ENCODE results near the gene CCDC183.
"Not testable (repeated sequence)": the region's sequence is repeated elsewhere in the genome, so short reads cannot be mapped to it uniquely, and the experiment has no call there.

CCDC183 gene

DNA sequence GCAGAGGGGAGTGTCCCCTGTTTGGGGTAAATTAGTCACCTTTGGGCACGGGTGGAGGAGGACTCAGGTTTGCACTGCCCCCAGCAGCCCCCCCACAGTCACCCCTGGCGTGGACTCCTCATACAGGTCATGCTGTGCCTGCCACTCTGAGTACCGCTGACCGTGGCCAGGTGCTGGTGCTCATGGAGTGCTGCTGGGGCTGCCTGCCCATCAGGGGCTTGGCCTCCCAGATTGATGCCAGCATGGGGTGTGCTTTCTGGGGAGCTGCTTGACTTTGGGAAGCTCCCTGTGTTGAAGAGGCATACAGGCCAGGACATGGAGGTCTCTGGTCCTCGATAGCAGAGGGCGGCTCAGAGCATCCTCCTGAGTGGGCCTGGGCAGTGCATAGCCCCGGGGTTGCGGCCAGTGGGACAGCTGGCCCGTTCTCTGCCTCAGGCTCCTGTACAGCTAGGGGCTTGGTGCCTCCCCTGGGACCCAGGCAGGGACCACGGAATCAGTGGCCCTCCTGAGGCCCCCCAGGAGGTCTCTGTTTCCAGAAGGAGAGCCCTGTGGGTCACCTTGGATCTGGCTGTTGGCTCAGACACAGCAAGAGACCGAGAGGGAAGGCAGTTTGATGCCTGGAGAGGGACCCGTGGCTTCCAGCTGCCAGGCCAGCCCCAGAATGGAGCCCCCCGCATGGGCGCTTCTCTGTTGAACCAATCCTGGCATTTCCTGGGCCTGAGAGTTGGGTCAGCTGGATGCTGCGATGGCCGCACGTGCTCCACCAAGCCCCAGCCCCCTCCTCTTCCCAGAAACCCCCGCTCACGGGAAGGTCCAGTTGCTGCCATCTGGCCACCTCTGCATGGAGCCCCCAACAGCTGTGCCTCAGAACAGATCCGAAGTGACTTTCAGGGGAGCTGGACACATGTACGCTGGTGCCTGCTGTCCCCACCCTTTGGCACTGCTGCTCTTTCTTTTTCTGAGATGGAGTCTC is 40.1 kb downstream of the CCDC183 start:
- TF ChIP-seq, protein P1, sequence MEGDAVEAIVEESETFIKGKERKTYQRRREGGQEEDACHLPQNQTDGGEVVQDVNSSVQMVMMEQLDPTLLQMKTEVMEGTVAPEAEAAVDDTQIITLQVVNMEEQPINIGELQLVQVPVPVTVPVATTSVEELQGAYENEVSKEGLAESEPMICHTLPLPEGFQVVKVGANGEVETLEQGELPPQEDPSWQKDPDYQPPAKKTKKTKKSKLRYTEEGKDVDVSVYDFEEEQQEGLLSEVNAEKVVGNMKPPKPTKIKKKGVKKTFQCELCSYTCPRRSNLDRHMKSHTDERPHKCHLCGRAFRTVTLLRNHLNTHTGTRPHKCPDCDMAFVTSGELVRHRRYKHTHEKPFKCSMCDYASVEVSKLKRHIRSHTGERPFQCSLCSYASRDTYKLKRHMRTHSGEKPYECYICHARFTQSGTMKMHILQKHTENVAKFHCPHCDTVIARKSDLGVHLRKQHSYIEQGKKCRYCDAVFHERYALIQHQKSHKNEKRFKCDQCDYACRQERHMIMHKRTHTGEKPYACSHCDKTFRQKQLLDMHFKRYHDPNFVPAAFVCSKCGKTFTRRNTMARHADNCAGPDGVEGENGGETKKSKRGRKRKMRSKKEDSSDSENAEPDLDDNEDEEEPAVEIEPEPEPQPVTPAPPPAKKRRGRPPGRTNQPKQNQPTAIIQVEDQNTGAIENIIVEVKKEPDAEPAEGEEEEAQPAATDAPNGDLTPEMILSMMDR (conservative IDR thresholded peaks at IDR 0.05; ENCODE audit: low read depth, low read length): no peak
- no peak for DNase-seq (ENCODE audit: low read depth)
- H3K4me3 ChIP-seq (ENCODE audit: low read depth, low read length): no peak overlapping the region

DNA sequence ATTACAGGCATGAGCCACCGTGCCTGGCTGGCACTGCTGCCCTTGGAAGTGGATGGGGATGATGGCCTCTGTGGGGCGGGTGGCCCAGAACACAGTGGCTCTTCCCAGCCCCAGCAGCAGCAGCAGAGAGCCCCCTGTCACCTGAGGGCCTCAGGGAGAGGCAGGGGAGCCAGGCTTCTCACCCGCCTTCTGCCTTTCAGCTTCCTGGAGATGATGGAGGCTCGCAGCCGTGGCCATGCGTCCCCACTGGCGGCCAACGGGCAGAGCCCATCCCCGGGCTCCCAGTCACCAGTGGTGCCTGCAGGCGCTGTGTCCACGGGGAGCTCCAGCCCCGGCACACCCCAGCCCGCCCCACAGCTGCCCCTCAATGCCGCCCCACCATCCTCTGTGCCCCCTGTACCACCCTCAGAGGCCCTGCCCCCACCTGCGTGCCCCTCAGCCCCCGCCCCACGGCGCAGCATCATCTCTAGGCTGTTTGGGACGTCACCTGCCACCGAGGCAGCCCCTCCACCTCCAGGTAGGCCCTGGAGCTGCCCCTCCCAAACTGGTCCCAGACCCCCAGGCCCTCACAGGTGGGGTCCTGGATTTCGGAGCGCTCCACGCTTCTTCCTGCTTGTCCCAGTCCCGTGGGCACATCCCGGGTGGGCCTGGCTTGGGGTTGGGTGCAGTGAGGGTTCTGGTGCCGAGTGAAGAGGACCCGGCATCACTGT is 41.2 kb downstream of the CCDC183 start:
- TF ChIP-seq, protein P1 (conservative IDR thresholded peaks at IDR 0.05; ENCODE audit: low read depth, low read length): no peak
- DNase-seq (ENCODE audit: low read depth): no peak
- no peak overlapping the region for H3K4me3 ChIP-seq (ENCODE audit: low read depth, low read length)

GRCh38 chr9:136837856-136838277 is 41.7 kb downstream of the CCDC183 start:
- DNase-seq (ENCODE audit: low read depth); H3K4me3 ChIP-seq (ENCODE audit: low read depth, low read length): not testable (repeated sequence)

DNA sequence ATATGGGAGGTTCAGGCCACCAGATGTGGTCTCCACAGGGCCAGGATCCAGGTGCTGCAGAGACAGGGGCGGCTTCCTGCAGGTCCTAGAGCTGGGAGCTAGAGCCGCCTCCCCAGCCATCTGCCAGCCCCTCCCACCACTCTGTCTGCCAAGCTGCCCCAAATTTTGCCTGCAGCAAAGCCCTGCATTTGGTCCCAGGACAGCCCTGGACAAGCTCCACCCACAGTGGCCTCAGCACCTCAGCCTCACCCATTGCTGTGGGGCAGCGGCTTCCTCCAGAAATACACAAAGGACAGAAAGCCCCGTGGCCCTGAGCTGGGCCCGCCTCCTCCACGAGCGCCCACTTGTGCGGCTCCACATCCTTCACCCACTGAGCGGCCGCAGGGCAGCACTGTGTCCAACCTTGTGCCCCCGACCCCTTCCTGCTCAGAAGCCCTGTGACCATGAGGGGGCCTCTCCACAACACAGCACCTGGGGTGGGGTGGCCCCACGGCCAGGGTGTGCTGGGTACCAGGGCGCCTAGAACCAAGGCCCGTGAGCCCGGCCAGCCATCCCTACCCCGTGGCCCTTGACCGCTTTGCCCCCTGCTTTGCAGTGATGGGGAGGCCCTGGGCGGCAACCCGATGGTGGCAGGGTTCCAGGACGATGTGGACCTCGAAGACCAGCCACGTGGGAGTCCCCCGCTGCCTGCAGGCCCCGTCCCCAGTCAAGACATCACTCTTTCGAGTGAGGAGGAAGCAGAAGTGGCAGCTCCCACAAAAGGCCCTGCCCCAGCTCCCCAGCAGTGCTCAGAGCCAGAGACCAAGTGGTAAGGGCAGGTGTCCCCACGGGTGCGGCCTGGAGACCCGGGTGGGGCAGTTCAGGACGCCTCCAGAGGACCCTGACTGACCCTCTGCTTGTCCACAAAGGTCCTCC is 42.4 kb downstream of the CCDC183 start:
- TF ChIP-seq, protein P1 (conservative IDR thresholded peaks at IDR 0.05; ENCODE audit: low read depth, low read length): no peak
- no peak overlapping the region for H3K4me3 ChIP-seq (ENCODE audit: low read depth, low read length)
- no peak for DNase-seq (ENCODE audit: low read depth)

- TF ChIP-seq, protein P1 (conservative IDR thresholded peaks at IDR 0.05; ENCODE audit: low read depth, low read length): no peak
- H3K4me3 ChIP-seq (ENCODE audit: low read depth, low read length): no peak overlapping the region
- no peak for DNase-seq (ENCODE audit: low read depth)
These were observed 43.3 kb downstream of the CCDC183 start for GRCh38 chr9:136839229-136840139.

GRCh38 chr9:136840140-136840876 is 44.2 kb downstream of the CCDC183 start:
- DNase-seq (ENCODE audit: low read depth): no peak
- TF ChIP-seq, protein P1 (conservative IDR thresholded peaks at IDR 0.05; ENCODE audit: low read depth, low read length): no peak
- no peak overlapping the region for H3K4me3 ChIP-seq (ENCODE audit: low read depth, low read length)
